GM23338 (cell line): Measurements from ENCODE around the gene AFF3. TPM values are rescaled to one million over a fixed set of nuclear protein-coding genes. Genes with fewer than 3 reads are reported as not detected.

Experiments
- ATAC-seq: fragments of 200-7000 bp; cut with Tn5 transposase; 3 replicates; pipeline ENCODE4 v1.9.1; 2020
- DNase-seq: peaks from one replicate; pipeline ENCODE4 v3.0.0-alpha.2; 2015; ENCODE audit warnings: low spot score
- H2AFZ ChIP-seq: fragments of 200-600 bp; sonication (generic); 2 replicates; pipeline ENCODE4 v1.8.0; 2016; ENCODE audit warnings: antibody characterized with exemption, mild to moderate bottlenecking, moderate library complexity
- H3F3A ChIP-seq: fragments of 200-600 bp; sonication (generic); replicated peaks from 2 replicates; pipeline ENCODE4 v1.8.0; 2017; ENCODE audit warnings: antibody characterized with exemption, mixed run types, low read depth
- H3K27ac ChIP-seq: fragments of 200-600 bp; sonication (generic); 2 replicates; pipeline ENCODE4 v1.6.1; 2016; ENCODE audit warnings: low read depth
- H3K27me3 ChIP-seq: fragments of 200-600 bp; sonication (generic); 2 replicates; pipeline ENCODE4 v1.8.0; 2016; ENCODE audit warnings: mild to moderate bottlenecking, mixed run types, moderate library complexity; ENCODE audit not compliant: insufficient read depth
- H3K36me3 ChIP-seq: fragments of 200-600 bp; sonication (generic); 2 replicates; pipeline ENCODE4 v1.8.0; 2016; ENCODE audit warnings: mild to moderate bottlenecking; ENCODE audit not compliant: insufficient read depth
- H3K4me1 ChIP-seq: fragments of 200-600 bp; sonication (generic); 2 replicates; pipeline ENCODE4 v1.8.0; 2016; ENCODE audit warnings: mild to moderate bottlenecking, moderate library complexity; ENCODE audit not compliant: insufficient read depth
- H3K4me2 ChIP-seq: fragments of 200-600 bp; sonication (generic); 2 replicates; pipeline ENCODE4 v1.7.1; 2017; ENCODE audit warnings: mixed run types
- H3K4me3 ChIP-seq: fragments of 200-600 bp; sonication (generic); 2 replicates; pipeline ENCODE4 v1.6.1; 2016; ENCODE audit warnings: mixed run types
- H3K79me2 ChIP-seq: fragments of 200-600 bp; sonication (generic); replicated peaks from 2 replicates; pipeline ENCODE4 v1.8.0; 2017; ENCODE audit warnings: mild to moderate bottlenecking; ENCODE audit not compliant: insufficient read depth
- H3K9me2 ChIP-seq: fragments of 200-600 bp; sonication (generic); 2 replicates; pipeline ENCODE4 v1.8.0; 2017; ENCODE audit not compliant: insufficient read depth
- H4K20me1 ChIP-seq: fragments of 200-600 bp; sonication (generic); replicated peaks from 2 replicates; pipeline ENCODE4 v1.8.0; 2017; ENCODE audit warnings: mild to moderate bottlenecking; ENCODE audit not compliant: insufficient read depth
- H3K27ac Mint-ChIP-seq: 2 replicates; pipeline ENCODE4 v1.8.0; 2020; ENCODE audit warnings: inconsistent platforms, mild to moderate bottlenecking, moderate library complexity, mixed read lengths
- H3K27me3 Mint-ChIP-seq: 3 replicates; pipeline ENCODE4 v1.8.0; 2022; ENCODE audit warnings: low read depth, mild to moderate bottlenecking, moderate library complexity, mixed read lengths, inconsistent platforms; ENCODE audit not compliant: insufficient read depth, poor library complexity
- H3K36me3 Mint-ChIP-seq: 3 replicates; pipeline ENCODE4 v1.8.0; 2021; ENCODE audit warnings: low read depth, mild to moderate bottlenecking, inconsistent platforms, moderate library complexity, mixed read lengths
- H3K4me1 Mint-ChIP-seq: 3 replicates; pipeline ENCODE4 v1.8.0; 2020; ENCODE audit warnings: mild to moderate bottlenecking, inconsistent platforms, mixed read lengths
- H3K4me3 Mint-ChIP-seq: 3 replicates; pipeline ENCODE4 v1.8.0; 2021; ENCODE audit warnings: moderate library complexity, mild to moderate bottlenecking, inconsistent platforms, mixed read lengths
- H3K9me3 Mint-ChIP-seq: 3 replicates; pipeline ENCODE4 v1.8.0; 2020; ENCODE audit warnings: moderate library complexity, mild to moderate bottlenecking, inconsistent platforms, mixed read lengths
- CREB1 ChIP-seq: fragments of 250-450 bp; sonication (Bioruptor Pico); IDR thresholded peaks from 2 replicates; pipeline ENCODE4 v1.5.0; 2020; ENCODE audit warnings: low read depth, mild to moderate bottlenecking, moderate library complexity
- ETS1 ChIP-seq: IDR thresholded peaks from 2 replicates; pipeline ENCODE4 v1.6.1; 2016; ENCODE audit warnings: antibody characterized with exemption
- EZH2 ChIP-seq: fragments of 200-600 bp; sonication (generic); IDR thresholded peaks from one replicate; pipeline ENCODE4 v1.8.0; 2017; ENCODE audit warnings: antibody characterized with exemption, mild to moderate bottlenecking, low read depth; ENCODE audit not compliant: unreplicated experiment
- EZH2phosphoT487 ChIP-seq: fragments of 200-600 bp; sonication (generic); IDR thresholded peaks from one replicate; pipeline ENCODE4 v1.8.1; 2018; ENCODE audit warnings: antibody characterized with exemption; ENCODE audit not compliant: unreplicated experiment
- NANOG ChIP-seq: IDR thresholded peaks from 2 replicates; pipeline ENCODE4 v1.6.1; 2016; ENCODE audit warnings: antibody characterized with exemption, borderline replicate concordance
- POLR2AphosphoS5 ChIP-seq: IDR thresholded peaks from 2 replicates; pipeline ENCODE4 v1.6.1; 2016; ENCODE audit warnings: antibody characterized with exemption, low read depth
- REST ChIP-seq: IDR thresholded peaks from one replicate; pipeline ENCODE4 v1.6.1; 2018; ENCODE audit warnings: antibody characterized with exemption; ENCODE audit not compliant: unreplicated experiment
- STAT1 ChIP-seq: IDR thresholded peaks from one replicate; pipeline ENCODE4 v1.6.1; 2016; ENCODE audit warnings: antibody characterized with exemption; ENCODE audit not compliant: unreplicated experiment
- ZNF114 ChIP-seq: fragments of 250-450 bp; sonication (Bioruptor Pico); IDR thresholded peaks from 2 replicates; pipeline ENCODE4 v1.5.0; 2020; ENCODE audit warnings: mild to moderate bottlenecking, moderate library complexity
- ZNF331 ChIP-seq: fragments of 250-450 bp; sonication (Bioruptor Pico); IDR thresholded peaks from 2 replicates; pipeline ENCODE4 v1.5.0; 2020; ENCODE audit warnings: low read depth, mild to moderate bottlenecking, moderate library complexity
- ZNF462 ChIP-seq: fragments of 250-450 bp; sonication (Bioruptor Pico); IDR thresholded peaks from 2 replicates; pipeline ENCODE4 v1.5.0; 2020; ENCODE audit warnings: mild to moderate bottlenecking, moderate library complexity
- polyA plus RNA-seq: library from polyadenylated mRNA; unstranded; fragments of >200 nt; fragmentation: Nextera tagmentation; extraction: Ambion mirVana; gene quantifications from 2 replicates; pipeline ENCODE4 v1.2.1, GENCODE V29; 2016
- total RNA-seq: library from RNA; depleted of rRNA; stranded (reverse); fragments of >200 nt; shearing (Covaris generic); gene quantifications from 2 replicates; pipeline ENCODE4 v1.2.3, GENCODE V29; 2014

Gene AFF3
- total and polyA plus RNA-seq, 2 experiments from 2014 or later = 0.73 to 1.4 TPM

- H3K4me3 Mint-ChIP-seq = no peak overlapping the region
- H3K27me3 ChIP-seq = no peaks in the 10 kb centered on the region
- peaks cover 6% of the 10 kb centered on the region for H3K27me3 Mint-ChIP-seq
These were observed 316.8 kb downstream of the AFF3 start for GRCh38 chr2:99825630-99826029.

More at GRCh38 chr2:99825630-99826029, 316.8 kb downstream of the AFF3 start:
- no peak for DNase-seq
- TF ChIP-seq STAT1 = no peak
- TF ChIP-seq EZH2 = no peak
- TF ChIP-seq ZNF331 = no peak
- TF ChIP-seq EZH2phosphoT487 = no peak
- no peak for TF ChIP-seq NANOG
- TF ChIP-seq CREB1 = no peak
- TF ChIP-seq ZNF462 (CRISPR knock-in tag) = no peak
- TF ChIP-seq POLR2AphosphoS5 = no peak
- TF ChIP-seq ETS1 = no peak
- TF ChIP-seq REST = no peak
- no peak for TF ChIP-seq ZNF114 (CRISPR knock-in tag)
- H3K4me1 ChIP-seq = 0 out of 2 replicates have a peak, but pooled peaks cover 7% of the 10 kb centered on the region
- H3K27ac ChIP-seq = no peak overlapping the region
- Mint-ChIP-seq H3K36me3 (no peaks in the 10 kb centered on the region; the same call in 2 of the 3 replicates), H3K9me3 (no peaks in the 10 kb centered on the region; the same call in 2 of the 3 replicates), H3K27ac (no peak overlapping the region), H3K4me1 (peaks cover 18% of the 10 kb centered on the region)
- no peak for ATAC-seq
- no peaks in the 10 kb centered on the region for H3F3A ChIP-seq
- no peaks in the 10 kb centered on the region for H3K79me2 ChIP-seq
- H3K36me3 ChIP-seq = no peaks in the 10 kb centered on the region; the same call in 1 of the 2 replicates
- no peak overlapping the region for H2AFZ ChIP-seq
- no peak overlapping the region for H3K4me2 ChIP-seq
- H3K4me3 ChIP-seq = no peak overlapping the region
- H3K9me2 ChIP-seq = no peaks in the 10 kb centered on the region; the same call in 1 of the 2 replicates
- no peaks in the 10 kb centered on the region for H4K20me1 ChIP-seq
